ENCODE results near the gene PLEKHO2.

DNA sequence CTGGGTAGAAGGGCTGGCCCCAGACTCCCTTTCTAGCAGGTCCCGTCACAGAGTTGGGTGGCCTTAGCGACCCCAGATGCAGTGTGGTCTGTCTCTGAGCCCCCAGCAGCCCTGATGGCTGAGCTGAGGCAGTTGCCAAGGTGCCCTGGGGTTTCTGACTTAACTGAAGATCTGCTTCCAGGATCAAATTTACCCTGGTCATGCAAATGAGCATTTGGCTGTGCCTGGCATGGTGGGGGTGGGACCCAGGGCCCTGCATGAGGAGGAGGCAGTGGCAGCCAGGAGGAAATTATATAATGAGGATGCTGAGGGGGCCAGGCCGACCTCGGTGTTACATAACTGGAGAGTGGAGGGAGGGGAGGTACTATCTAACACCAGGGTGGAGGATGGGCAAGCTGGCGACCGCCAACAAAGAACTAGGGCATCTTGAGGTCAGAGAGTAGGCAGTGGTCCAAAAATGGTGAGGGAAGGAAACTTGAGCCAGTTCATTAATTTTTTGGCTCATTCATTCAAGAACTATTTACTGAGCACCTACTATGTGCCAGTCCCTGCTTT lies 16.4 kb downstream of the PLEKHO2 start:
- TF ChIP-seq, protein P1, sequence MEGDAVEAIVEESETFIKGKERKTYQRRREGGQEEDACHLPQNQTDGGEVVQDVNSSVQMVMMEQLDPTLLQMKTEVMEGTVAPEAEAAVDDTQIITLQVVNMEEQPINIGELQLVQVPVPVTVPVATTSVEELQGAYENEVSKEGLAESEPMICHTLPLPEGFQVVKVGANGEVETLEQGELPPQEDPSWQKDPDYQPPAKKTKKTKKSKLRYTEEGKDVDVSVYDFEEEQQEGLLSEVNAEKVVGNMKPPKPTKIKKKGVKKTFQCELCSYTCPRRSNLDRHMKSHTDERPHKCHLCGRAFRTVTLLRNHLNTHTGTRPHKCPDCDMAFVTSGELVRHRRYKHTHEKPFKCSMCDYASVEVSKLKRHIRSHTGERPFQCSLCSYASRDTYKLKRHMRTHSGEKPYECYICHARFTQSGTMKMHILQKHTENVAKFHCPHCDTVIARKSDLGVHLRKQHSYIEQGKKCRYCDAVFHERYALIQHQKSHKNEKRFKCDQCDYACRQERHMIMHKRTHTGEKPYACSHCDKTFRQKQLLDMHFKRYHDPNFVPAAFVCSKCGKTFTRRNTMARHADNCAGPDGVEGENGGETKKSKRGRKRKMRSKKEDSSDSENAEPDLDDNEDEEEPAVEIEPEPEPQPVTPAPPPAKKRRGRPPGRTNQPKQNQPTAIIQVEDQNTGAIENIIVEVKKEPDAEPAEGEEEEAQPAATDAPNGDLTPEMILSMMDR (conservative IDR thresholded peaks at IDR 0.05; ENCODE audit: low read depth in 2 of 2): no peak
- TF ChIP-seq POLR2AphosphoS5 (IDR thresholded peaks at IDR 0.05; ENCODE audit: low read depth): no peak
